Choroid plexus epithelial cell (primary cell): ENCODE results near the gene PICALM.
A peak's percentile ranks its signal among the peaks of the same experiment; 100 is the strongest.

Source experiments
- DNase-seq: peaks from one replicate; pipeline ENCODE4 v3.0.0-alpha.2; 2010; ENCODE audit warnings: low read depth
- H3K4me3 ChIP-seq: 2 replicates; pipeline ENCODE4 v1.5.1; 2011; ENCODE audit warnings: low read depth, mild to moderate bottlenecking, control low read depth, low read length, moderate library complexity
- CTCF ChIP-seq: conservative IDR thresholded peaks from 2 replicates; pipeline ENCODE4 v1.5.1; 2011; ENCODE audit warnings: low read depth, mild to moderate bottlenecking, control low read depth, inconsistent platforms, low read length, moderate library complexity

The PICALM gene

GRCh38 chr11:86068951-86069407, at the start of gene PICALM:
Gene PICALM (minus strand): TSS chr11:86069084. CDS start chr11:86068780, 304 bp downstream.
- peak within 1 kb of the TSS; percentile 93 for H3K4me3 ChIP-seq
- no peak for TF ChIP-seq CTCF
- DNase-seq = peak; percentile 100

- TF ChIP-seq CTCF = no peak
- no peak for DNase-seq
- H3K4me3 ChIP-seq = no peak overlapping the region
Observed at GRCh38 chr11:86118253-86118652, 49.4 kb upstream of the PICALM start.

- no peak for TF ChIP-seq CTCF
- DNase-seq = no peak
- no peak overlapping the region for H3K4me3 ChIP-seq
Observed at GRCh38 chr11:86117712-86118063, 48.8 kb upstream of the PICALM start.

GRCh38 chr11:86117001-86117711, 48.3 kb upstream of the PICALM start:
- no peak overlapping the region for H3K4me3 ChIP-seq
- TF ChIP-seq CTCF = no peak
- DNase-seq = peak; percentile 36

- peak; percentile 81 for DNase-seq
- TF ChIP-seq CTCF = no peak
- no peak overlapping the region for H3K4me3 ChIP-seq
Observed at GRCh38 chr11:86116386-86116726, 47.5 kb upstream of the PICALM start.

GRCh38 chr11:86115542-86116385, 46.9 kb upstream of the PICALM start:
- TF ChIP-seq CTCF = peak; percentile 19
- H3K4me3 ChIP-seq = no peak overlapping the region
- peak; percentile 8 for DNase-seq
